NCI-H2196 (cell line): ENCODE measurements around the gene TTYH3.
A peak's percentile ranks its signal among the peaks of the same experiment; 100 is the strongest.

Experiments used
- DNase-seq: peaks from one replicate; lab custom pipeline; 2025; ENCODE audit not compliant: unreplicated experiment; lab: John Stamatoyannopoulos, UW

Gene TTYH3

GRCh38 chr7:2614631-2615330 is 17.0 kb upstream of the TTYH3 start:
- DNase-seq: no peak

DNA sequence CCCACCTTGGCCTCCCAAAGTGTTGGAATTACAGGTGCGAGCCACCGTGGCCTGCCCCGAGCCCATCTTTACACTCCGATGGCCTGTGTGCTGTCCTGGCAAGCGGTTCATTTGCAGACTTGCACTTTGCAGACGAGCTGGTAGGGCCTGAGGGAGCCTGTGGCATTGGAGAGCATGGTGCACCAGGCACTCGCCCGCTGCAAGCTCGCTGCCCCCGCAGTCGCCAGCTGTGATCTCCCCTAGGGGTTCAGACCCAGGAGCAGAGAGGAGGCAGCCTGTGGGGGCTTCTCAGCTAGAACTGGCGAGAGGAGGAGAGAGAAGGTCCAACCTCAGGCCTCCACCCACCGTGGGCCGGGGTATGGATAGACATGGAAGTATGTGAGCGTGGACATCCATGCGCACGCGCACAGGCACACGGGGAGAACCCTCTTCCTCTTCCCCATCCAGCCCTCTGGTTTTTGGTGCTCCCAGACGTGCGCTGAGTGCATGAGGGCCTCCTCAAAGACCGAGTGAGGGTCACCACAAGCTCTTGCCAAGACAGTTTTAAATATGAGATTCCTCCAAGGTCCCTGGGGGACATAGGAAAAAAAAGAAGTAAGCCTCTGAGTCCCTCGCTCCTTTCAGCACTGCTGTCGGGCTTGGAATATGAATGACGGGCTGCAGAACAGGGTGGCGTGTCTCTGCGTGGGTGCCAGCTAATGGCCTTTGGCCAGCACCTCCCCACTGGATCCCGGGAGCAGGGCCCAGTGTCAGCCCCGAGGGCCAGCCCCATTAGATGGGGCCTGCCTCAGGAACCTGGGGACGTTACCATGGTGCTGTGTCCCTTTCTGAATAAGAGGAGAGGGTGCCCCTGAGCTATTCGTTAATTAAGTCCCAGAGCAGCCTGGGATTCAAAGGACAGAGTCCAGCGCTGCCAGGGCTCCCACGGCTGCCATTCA is 15.1 kb upstream of the TTYH3 start:
- DNase-seq: no peak

GRCh38 chr7:2617325-2617905 is 14.4 kb upstream of the TTYH3 start:
- no peak for DNase-seq

GRCh38 chr7:2619116-2619515 is 12.7 kb upstream of the TTYH3 start:
- DNase-seq: no peak

GRCh38 chr7:2621061-2621828 is 10.5 kb upstream of the TTYH3 start:
- DNase-seq: no peak

DNA sequence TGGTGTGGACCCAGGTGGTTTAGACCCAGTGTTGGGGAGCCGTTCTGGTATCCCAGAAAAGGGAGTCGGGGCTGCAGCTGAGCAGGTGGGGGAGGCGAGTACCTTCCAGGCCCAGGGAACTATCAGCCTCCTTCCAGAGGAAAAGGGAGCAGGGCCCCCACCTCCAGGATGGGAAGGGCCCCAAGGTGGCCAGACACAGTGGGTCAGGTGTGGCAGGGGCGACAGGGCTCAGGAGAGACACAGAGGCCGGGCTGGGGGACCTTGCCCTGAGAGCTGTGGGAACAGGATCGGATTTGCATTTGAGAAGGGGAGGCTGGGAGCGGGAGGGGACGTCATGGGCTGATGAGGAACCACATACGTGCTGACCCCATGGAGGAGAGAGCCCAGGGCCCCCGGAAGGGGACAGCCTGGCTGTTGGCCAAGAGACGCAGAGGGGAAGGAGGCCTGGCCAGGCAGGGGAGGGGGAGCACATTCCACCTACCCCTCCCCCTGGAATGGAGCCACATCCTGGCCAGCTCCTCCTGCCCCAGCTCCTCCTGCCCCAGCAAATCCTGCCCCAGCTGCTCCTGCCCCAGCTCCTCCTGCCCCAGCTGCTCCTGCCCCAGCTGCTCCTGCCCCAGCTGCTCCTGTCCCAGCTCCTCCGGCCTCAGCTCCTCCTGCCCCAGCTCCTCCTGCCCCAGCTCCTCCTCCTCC is 9.7 kb upstream of the TTYH3 start:
- no peak for DNase-seq

- no peak for DNase-seq
These were observed 8.7 kb upstream of the TTYH3 start for GRCh38 chr7:2622869-2623697.

DNA sequence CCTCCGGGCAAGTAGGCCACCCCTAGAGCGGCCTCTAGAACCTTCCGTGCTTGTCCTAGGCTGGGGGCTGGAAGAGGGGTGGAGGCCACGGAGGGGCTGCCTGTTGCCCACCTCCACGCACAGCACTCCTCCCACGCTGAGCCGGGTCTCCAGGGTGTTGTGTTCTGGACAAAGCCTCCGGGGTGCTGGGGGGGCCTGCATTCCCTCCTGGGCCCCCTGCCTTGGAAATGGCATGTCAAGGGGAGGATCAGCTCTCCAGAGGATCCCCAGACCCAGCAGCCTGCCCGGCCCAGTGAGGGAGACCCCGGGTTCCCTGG is 8.1 kb upstream of the TTYH3 start:
- no peak for DNase-seq

DNA sequence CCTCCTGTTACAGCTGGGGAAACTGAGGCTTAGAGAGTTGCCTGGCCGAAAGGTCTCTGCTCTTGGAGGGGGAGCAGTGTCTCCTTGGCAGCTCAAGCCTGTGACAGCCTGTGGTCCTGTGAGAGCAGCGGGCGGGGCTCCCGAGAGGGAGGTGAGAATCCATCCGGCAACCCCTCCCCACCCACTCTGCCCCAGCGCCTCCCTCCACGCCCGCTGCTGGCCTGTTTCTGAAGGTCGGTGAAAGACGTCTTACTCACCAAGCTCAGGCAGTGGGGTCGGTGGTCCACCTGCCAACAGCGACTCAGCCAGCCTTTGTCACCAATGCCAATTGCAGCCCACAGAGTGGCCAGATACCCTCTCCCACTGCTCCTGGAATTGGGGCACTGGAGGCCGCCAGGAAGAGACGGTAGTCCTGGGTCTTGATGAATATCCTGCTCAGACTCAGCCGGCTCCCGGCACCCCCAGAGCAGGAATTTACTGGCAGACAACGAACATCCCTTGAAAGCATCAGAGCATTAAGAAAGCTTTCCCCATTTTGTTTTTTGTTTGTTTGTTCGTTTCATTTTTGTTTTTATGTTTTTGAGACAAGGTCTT is 7.4 kb upstream of the TTYH3 start:
- DNase-seq: no peak

DNA sequence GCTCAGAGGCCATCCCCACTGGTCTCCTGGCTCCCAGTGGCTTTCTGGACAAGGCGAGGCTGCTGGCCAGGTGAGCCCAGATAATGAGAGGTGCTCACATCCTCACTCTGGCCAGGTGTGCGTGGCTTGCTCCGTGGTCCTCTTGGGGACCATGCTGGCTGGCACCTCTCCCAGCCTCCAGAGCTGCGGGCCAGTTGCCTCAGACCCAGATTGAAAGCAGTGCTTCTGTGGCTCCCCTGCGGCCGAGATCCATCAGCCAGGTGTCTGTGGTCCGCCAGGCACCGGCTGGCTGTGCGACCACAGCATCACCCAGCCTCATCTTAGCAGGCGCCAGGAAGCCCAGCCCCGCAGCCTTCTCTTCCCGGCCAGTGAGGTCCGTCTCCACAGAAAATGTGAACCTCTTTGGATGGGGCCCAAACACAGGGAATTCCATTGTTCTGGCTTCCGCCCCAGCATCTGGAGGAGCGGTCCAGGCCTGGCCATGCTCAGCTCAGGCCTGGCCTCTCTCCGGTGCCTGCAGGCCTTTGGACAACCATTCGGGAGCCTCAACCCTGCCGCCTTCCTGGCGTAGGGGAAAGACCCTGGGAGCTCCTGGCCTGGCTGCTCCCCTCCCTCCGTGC is 5.2 kb upstream of the TTYH3 start:
- DNase-seq: no peak

DNA sequence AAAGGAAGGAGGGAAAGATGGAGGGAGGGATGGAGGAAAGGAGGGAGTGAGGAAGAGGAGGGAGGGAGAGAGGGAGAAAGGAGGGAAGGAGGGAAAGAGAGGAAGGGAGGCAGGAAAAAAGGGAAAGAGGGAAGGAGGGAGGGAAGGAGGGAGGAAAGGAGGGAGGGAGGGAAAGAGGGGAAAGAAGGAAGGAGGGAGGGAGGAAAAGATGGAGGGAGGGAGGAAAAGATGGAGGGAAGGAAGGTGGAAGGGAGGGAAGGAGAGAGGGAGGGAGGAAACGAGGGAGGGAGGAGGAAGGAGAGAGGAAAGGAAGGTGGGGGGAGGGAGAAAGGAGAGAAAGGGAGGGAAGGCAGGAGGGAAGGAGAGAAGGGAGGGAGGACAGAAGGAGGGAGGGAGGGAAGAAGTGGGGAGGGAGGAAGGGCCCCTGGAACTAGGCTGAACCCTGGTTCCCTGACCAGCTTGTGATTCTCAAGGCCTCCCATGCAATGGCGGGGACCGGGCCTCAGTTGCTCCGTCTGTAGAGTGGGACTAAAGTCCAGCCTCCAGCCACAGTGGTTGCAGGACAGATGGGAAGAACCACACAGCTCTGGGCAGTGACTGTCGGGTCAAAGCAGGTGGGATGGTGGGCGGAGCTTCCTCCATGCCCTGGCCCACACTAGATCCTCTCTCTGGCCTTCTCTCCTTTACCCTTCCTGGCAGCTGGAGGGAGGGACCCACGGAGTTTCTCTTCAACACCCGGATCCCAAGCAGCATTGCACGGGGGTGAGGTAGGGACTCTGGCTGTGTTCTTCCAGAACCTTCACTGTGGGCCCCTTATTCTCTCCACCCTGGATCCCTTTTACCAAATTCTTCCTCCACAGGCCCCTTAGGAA is 4.3 kb upstream of the TTYH3 start:
- DNase-seq: no peak

DNA sequence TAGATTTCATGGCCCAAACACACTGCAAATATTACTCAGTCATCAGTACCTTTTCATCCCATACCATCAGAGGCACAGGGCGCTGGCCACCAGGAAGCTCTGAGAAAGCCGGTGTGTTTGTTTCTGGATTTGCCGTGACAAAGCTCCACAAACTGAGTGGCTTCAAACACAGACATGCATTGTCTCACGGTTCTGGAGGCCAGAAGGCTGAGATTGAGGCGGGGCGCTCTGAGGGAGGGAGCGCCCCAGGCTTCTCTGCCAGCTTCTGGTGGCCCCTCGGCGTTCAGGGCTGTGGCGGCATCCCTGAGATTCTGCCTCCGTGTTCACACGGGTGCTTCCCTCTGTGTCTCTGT is 3.7 kb upstream of the TTYH3 start:
- no peak for DNase-seq

DNA sequence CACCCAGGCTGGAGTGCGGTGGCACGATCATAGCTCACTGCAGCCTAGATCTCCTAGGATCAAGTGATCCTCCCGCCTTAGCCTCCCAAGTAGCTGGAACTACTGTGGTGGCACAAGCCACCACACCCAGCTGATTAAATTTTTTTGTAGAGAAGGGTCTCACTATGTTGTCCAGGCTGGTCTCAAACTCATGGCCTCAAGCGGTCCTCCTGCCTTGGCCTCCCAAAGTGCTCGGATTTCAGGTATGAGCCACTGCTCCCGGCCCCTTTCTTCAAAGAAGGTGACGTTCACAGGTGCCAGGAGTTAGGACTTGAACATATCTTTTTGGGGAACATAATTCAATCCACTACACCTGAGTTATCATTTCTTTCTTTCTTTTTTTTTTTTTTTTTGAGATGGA is 2.9 kb upstream of the TTYH3 start:
- no peak for DNase-seq

DNA sequence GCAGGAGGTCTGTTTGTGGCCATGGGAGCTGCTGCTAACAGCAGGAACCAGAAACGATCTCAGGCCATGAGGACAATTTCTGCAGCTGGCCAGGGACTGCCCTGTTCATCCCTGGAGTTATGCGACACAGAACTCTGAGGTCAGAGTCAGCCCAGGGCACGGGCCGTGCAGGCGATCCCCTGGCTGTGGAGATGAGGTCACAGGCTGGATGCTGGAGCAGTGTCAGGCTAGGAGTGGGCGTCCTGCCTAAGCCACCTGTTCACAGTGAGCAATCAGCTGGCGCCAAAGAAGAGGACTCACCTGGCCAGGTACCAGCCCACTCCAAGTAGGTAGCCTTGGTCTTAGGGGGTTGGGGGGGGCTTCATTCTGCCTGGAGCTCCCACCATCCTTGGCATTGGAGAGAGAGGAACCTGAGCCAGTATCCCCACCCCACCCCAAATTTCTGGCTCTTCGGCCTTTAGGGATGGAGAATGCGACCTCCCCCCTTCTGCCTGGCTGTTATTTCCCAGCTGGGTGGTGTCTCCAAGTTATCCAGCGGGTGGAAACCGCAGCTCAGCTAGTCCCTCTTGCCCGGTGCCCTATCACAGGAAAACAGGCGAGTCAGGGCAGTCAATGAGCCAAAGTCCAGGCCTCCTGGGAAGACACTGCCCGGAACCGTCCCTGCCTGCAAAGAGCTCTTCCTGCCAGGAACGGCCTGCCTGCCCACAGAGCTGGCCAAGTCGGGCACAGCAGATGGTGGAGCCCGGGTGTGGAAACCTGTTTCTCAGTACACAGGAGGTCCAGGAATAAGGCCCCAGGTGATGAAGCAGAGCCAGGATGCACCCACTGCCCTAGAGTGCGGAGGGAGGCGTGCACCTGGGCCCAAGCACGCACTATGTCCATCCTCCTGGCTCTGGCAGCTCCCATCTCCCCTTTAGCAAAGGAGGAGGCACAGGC is 1.8 kb upstream of the TTYH3 start:
- peak; percentile 70 for DNase-seq

DNA sequence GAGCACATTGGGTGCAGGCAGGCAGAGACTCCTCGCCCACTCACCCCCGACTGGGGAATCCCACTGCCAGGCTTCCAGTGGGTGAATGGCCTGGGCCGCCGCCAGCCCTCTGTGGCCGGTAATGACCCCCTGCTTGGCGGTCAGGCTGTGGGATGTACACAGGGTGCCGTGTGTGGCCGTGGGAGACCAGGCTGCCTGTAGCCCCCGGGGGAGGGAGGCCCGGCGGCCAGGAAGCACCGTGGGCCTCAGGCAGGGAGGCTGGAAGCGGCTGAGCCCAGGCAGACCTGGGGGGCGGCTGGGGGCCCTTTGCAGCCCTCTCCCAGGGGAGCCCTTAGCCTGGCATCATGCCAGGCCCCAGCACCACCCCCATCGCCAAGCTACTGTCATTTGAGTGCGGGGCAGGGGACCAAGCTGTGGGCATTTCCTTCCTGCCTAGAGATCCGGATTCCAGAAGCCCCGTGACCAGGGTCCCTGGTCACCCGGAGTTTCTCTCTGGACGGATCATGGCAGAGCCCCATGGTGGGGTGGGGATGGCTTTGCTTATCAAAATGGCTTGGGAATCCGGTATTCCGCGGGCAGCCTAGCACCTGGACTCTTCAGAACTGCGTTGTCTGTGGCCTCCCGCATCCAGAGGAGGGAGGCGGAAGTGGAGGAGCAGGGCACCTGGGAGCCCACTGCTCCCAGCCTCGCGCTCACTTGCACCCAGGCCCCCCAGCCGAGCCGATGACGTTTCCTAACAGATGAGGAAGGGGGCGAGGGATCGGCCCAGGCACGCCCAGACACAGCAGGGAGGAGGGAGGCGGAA is 1.1 kb downstream of the TTYH3 start:
- DNase-seq: no peak

- no peak for DNase-seq
These were observed 1.9 kb downstream of the TTYH3 start for GRCh38 chr7:2633538-2634266.
